PC-9 (cell line): Measurements from ENCODE around the gene PROSER3. TPM values are rescaled to one million over a fixed set of nuclear protein-coding genes. Genes with fewer than 3 reads are reported as not detected.

ENCODE experiments used
- BruUV-seq: library from RNA; stranded (reverse); fragments of 400-500 nt; replicated peaks from 2 replicates; lab custom pipeline; 2021; lab: Mats Ljungman, UMichigan
- CTCF ChIA-PET: fragments of 300-600 bp; sonication (Branson Sonifier 250); formaldehyde crosslinking; loops from one replicate; lab custom pipeline; 2022; ENCODE audit warnings: antibody characterized with exemption; lab: Charles Lee
- POLR2A ChIA-PET: fragments of 300-600 bp; sonication (Branson Sonifier 250); formaldehyde crosslinking; loops from one replicate; lab custom pipeline; 2022; ENCODE audit warnings: antibody characterized with exemption; ENCODE audit not compliant: unreplicated experiment; lab: Charles Lee
- DNase-seq, 2 experiments: peaks; one replicate each; pipeline versions ENCODE4 v3.0.0 to v3.0.0-alpha.2; 2015 to 2022; ENCODE audit warnings: mixed read lengths in 1 of 2
- H2AFZ ChIP-seq: fragments of 200-600 bp; sonication (generic); 2 replicates; pipeline ENCODE4 v1.8.1; 2017; ENCODE audit warnings: antibody characterized with exemption
- H3F3A ChIP-seq: fragments of 200-600 bp; sonication (generic); 2 replicates; pipeline ENCODE4 v1.8.1; 2017; ENCODE audit warnings: antibody characterized with exemption, mild to moderate bottlenecking, low read depth; ENCODE audit not compliant: insufficient read depth
- H3K27ac ChIP-seq: fragments of 200-600 bp; sonication (generic); 2 replicates; pipeline ENCODE4 v1.6.1; 2016; ENCODE audit warnings: mixed run types
- H3K27me3 ChIP-seq: fragments of 200-600 bp; sonication (generic); 2 replicates; pipeline ENCODE4 v1.6.1; 2016; ENCODE audit warnings: low read depth, mixed run types; ENCODE audit not compliant: insufficient read depth
- H3K36me3 ChIP-seq: fragments of 200-600 bp; sonication (generic); 2 replicates; pipeline ENCODE4 v1.6.1; 2016; ENCODE audit warnings: low read depth, mixed run types
- H3K4me1 ChIP-seq: fragments of 200-600 bp; sonication (generic); replicated peaks from 2 replicates; pipeline ENCODE4 v1.6.1; 2016; ENCODE audit warnings: mixed run types; ENCODE audit not compliant: insufficient read depth
- H3K4me2 ChIP-seq: fragments of 200-600 bp; sonication (generic); 2 replicates; pipeline ENCODE4 v1.6.1; 2017; ENCODE audit warnings: mixed run types
- H3K4me3 ChIP-seq: fragments of 200-600 bp; sonication (generic); 2 replicates; pipeline ENCODE4 v1.6.1; 2016; ENCODE audit warnings: mixed run types
- H3K79me2 ChIP-seq: fragments of 200-600 bp; sonication (generic); 2 replicates; pipeline ENCODE4 v1.6.1; 2017; ENCODE audit warnings: low read depth, mixed run types
- H3K9me2 ChIP-seq: fragments of 200-600 bp; sonication (generic); 2 replicates; pipeline ENCODE4 v1.8.1; 2017; ENCODE audit warnings: mild to moderate bottlenecking; ENCODE audit not compliant: insufficient read depth
- H3K9me3 ChIP-seq: fragments of 200-600 bp; sonication (generic); 2 replicates; pipeline ENCODE4 v1.8.1; 2016; ENCODE audit warnings: low read depth; ENCODE audit not compliant: insufficient read depth
- H4K20me1 ChIP-seq: fragments of 200-600 bp; sonication (generic); 2 replicates; pipeline ENCODE4 v1.8.1; 2017; ENCODE audit not compliant: insufficient read depth
- CTCF ChIP-seq: fragments of 200-600 bp; sonication (generic); conservative IDR thresholded peaks from 2 replicates; pipeline ENCODE4 v1.6.1; 2017; ENCODE audit warnings: mixed run types, antibody characterized with exemption, mild to moderate bottlenecking, moderate library complexity
- EZH2 ChIP-seq: fragments of 200-600 bp; sonication (generic); IDR thresholded peaks from 2 replicates; pipeline ENCODE4 v1.8.0; 2017; ENCODE audit warnings: antibody characterized with exemption, low read depth
- intact Hi-C: fragments of 100-400 bp; cut with micrococcal nuclease; formaldehyde crosslinking; loops from one replicate; pipeline ENCODE4 v1.10.0; 2022; ENCODE audit not compliant: unreplicated experiment
- total RNA-seq: library from RNA; stranded (reverse); gene quantifications from 2 replicates; pipeline ENCODE4 v1.2.3, GENCODE V29; 2021

Gene PROSER3
- total RNA-seq, 1 experiment from 2014 or later, result 52.2 TPM

DNA sequence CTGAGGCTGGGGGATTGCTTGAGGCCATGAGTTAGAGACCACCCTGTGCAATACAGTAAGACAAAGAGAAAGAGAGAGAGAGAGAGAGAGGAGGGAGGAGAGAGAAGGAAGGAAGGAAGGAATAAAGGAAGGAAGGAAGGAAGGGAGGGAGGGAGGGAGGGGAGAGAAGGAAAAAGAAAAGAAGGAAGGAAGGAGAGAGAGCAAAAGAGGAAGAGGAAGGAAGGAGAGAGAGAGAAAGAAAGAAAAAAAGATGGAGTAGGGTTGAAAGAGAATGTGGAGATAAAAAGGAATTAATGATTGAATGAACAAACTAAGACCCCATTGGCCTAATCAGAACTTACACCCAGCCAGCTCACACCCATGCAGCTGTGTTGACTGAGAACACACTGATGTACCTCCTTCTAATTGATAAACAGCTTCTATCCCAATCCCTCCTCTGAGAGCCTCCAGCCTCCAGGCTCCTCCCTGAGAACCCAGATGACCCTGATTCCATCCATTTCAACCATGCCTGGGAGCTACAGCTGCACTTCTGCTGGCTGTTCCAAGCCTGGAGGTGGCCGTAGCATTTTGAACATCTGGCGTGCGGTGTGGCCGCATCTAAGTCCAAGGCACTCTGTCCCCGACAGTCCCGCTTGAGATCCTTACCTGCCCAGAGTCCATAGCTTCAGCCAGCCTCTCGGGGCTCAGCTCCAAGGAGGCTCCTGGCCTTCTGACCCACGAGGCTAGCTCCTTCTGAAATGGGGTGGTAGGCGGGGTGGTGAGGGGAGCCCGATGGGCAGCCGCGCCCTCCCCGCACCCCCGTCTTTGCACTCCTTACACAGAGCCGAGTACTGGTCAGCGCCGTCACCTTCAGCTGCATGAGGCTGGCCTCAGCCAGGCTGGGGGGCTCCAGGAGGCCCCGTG, 53.6 kb downstream of the PROSER3 start:
- Histone ChIP-seq H3K79me2 (no peaks in the 10 kb centered on the region), H2AFZ (no peak overlapping the region), H3K36me3 (no peaks in the 10 kb centered on the region), H3K9me2 (no peaks in the 10 kb centered on the region), H3K9me3 (no peaks in the 10 kb centered on the region), H3F3A (no peaks in the 10 kb centered on the region), H3K4me1 (no peaks in the 10 kb centered on the region), H4K20me1 (no peaks in the 10 kb centered on the region), H3K27ac (no peak overlapping the region), H3K4me2 (no peak overlapping the region), H3K4me3 (no peak overlapping the region), H3K27me3 (peaks cover 76% of the 10 kb centered on the region)
- no peak for TF ChIP-seq CTCF
- TF ChIP-seq EZH2, result no peak
- ChIA-PET POLR2A (no interaction called here), CTCF (no interaction called here)
- intact Hi-C loops, result no loop called here
- no TSS peak for BruUV-seq
- no peak for DNase-seq

DNA sequence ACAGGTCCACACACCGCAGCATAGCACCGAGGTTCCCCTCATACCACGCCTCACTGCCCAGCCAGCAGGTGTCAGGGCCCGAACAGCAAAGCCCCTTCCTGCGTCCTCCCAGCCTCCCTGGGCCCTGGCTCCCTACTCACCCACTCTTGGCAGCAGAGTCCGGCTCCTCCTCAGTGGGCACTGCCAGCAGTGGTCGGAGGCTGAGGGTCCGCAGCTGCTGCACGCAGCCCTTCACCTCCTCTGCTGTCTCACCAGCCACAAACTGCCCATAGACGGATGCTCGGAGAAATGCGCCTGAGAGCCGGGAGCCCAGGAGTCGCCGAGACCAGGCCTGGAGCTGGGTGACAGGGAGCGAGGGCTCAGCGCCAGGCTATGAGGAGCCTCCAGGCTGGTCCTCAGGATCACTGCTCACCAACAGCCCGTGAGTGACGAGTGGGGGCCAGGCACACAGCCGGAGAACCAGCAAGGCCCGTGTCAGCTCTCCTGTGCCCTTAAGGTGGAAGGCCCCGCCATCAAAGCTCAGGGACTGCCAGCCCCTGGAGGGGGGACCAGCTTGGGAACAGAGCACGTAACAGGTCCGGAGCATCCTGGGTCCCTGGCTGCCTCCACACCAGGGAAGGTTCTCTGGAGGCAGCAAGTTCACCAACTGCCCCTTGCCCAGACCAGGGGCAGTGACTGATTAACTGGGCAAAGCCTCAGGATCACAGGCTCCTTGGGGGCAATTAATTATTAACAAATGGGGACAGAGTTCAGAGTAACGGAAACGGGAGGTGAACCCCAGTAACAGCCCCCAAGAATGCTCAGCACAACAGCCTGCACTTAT, 54.5 kb downstream of the PROSER3 start, which contains the start of gene PRODH2:
Gene PRODH2, minus strand, starts transcription at position 626 of the 823 bp plus-strand sequence. Its CDS starts 40 bp downstream, at position 586.
- Histone ChIP-seq H4K20me1 (no peaks in the 10 kb centered on the region), H3K27ac (no peak within 1 kb of the TSS), H3K27me3 (peaks cover 73% of the 10 kb centered on the region), H3F3A (no peaks in the 10 kb centered on the region), H3K79me2 (no peaks in the 10 kb centered on the region), H3K4me2 (no peak within 1 kb of the TSS), H3K4me3 (no peak within 1 kb of the TSS), H3K9me2 (no peaks in the 10 kb centered on the region), H2AFZ (no peak within 1 kb of the TSS), H3K9me3 (no peaks in the 10 kb centered on the region), H3K36me3 (no peaks in the 10 kb centered on the region), H3K4me1 (no peaks in the 10 kb centered on the region)
- no peak for DNase-seq
- intact Hi-C loops, result no loop called here
- BruUV-seq, result no TSS peak
- ChIA-PET CTCF (no interaction called here), POLR2A (no interaction called here)
- TF ChIP-seq CTCF (no peak), EZH2 (no peak)

DNA sequence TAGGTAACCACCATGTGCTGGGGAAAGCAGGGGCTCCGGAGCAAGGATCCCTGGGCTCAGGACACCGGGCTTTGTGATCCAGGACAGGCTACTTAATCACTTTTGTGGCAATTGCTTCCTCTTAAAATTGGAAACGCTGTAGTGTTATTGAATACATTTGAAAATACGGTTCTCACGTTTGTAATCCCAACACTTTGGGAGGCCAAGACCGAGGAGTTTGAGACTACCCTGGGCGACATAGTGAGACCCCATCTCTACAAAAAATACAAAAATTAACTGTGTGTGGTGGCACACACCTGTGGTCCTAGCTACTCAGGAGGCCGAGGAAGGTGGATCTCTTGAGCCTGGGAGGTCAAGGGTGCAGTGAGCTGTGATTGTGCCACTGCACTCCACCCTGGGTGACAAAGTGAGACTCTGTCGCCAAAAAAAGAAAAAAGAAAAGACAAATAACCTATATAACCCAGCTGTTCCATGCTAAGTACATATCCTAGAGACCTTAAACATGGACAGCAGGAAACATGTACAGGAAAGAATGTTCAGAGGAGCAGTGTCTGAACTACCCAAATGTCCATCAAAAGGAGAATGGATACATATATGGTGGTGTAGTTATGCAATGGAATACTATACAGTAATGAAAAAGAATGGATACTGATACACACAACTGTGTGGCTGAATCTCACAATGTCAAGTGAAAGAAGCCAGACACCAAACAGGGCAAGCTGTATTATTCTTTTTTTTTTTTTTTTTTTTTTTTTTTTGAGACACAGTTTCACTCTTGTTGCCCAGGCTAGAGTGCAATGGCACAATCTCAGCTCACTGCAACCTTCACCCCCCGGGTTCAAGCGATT, 55.3 kb downstream of the PROSER3 start:
- ChIA-PET CTCF (no interaction called here), POLR2A (no interaction called here)
- no peak for DNase-seq
- TF ChIP-seq EZH2, result no peak
- no peak for TF ChIP-seq CTCF
- Histone ChIP-seq H3F3A (no peaks in the 10 kb centered on the region), H2AFZ (no peak overlapping the region), H3K27me3 (peaks cover 70% of the 10 kb centered on the region), H3K36me3 (no peaks in the 10 kb centered on the region), H3K4me1 (no peaks in the 10 kb centered on the region), H3K9me2 (no peaks in the 10 kb centered on the region), H3K4me2 (no peak overlapping the region), H4K20me1 (no peaks in the 10 kb centered on the region), H3K79me2 (no peaks in the 10 kb centered on the region), H3K9me3 (no peaks in the 10 kb centered on the region), H3K4me3 (no peak overlapping the region), H3K27ac (no peak overlapping the region)
- no TSS peak for BruUV-seq
- intact Hi-C loops, result no loop called here
